Lower leg skin (tissue), 3 donors: Measurements from ENCODE around the gene ZNF654.

Experiments used
- CTCF ChIP-seq, 3 donors: fragments of 450-650 bp; IDR thresholded peaks; one replicate each; pipeline ENCODE4 v1.5.1; 2016; ENCODE audit warnings: antibody characterized with exemption in 3 of 3, mild to moderate bottlenecking in 3 of 3, moderate library complexity in 2 of 3
- POLR2A ChIP-seq, 2 donors: fragments of 450-650 bp; IDR thresholded peaks; one replicate each; pipeline ENCODE4 v1.6.1; 2016 to 2017; ENCODE audit warnings: antibody characterized with exemption in 2 of 2, mild to moderate bottlenecking in 1 of 2, moderate library complexity in 1 of 2

GRCh38 chr3:88075497-88075896, 16.4 kb downstream of the ZNF654 start:
- TF ChIP-seq CTCF (IDR thresholded peaks at IDR 0.05) = no peak
- no peak for TF ChIP-seq POLR2A (IDR thresholded peaks at IDR 0.05)
